Smooth muscle cell (in vitro differentiated cells): ENCODE measurements around the gene L1CAM. TPM values are rescaled to one million over a fixed set of nuclear protein-coding genes. Genes with fewer than 3 reads are reported as not detected.

Experiments
- DNase-seq: peaks from one replicate; lab custom pipeline; 2025; ENCODE audit not compliant: unreplicated experiment; lab: John Stamatoyannopoulos, UW
- H2AFZ ChIP-seq: fragments of 200-600 bp; sonication (generic); 2 replicates; pipeline ENCODE4 v1.6.0; 2016; ENCODE audit warnings: antibody characterized with exemption, low read depth, mild to moderate bottlenecking
- H3F3A ChIP-seq: fragments of 200-600 bp; sonication (generic); 2 replicates; pipeline ENCODE4 v1.6.0; 2017; ENCODE audit warnings: antibody characterized with exemption, low read depth
- H3K27ac ChIP-seq: fragments of 200-600 bp; sonication (generic); 2 replicates; pipeline ENCODE4 v1.5.1; 2016; ENCODE audit warnings: low read depth, mild to moderate bottlenecking
- H3K27me3 ChIP-seq: fragments of 200-600 bp; sonication (generic); 2 replicates; pipeline ENCODE4 v1.6.1; 2016; ENCODE audit warnings: low read depth, mild to moderate bottlenecking
- H3K36me3 ChIP-seq: fragments of 200-600 bp; sonication (generic); 2 replicates; pipeline ENCODE4 v1.5.1; 2016; ENCODE audit warnings: low read depth
- H3K4me1 ChIP-seq: fragments of 200-600 bp; sonication (generic); 2 replicates; pipeline ENCODE4 v1.5.1; 2016; ENCODE audit warnings: low read depth
- H3K4me2 ChIP-seq: fragments of 200-600 bp; sonication (generic); 2 replicates; pipeline ENCODE4 v1.6.0; 2016; ENCODE audit warnings: mild to moderate bottlenecking
- H3K4me3 ChIP-seq: fragments of 200-600 bp; sonication (generic); 2 replicates; pipeline ENCODE4 v1.5.1; 2016; ENCODE audit warnings: mild to moderate bottlenecking
- H3K79me2 ChIP-seq: fragments of 200-600 bp; sonication (generic); 2 replicates; pipeline ENCODE4 v1.6.0; 2016; ENCODE audit warnings: low read depth, mild to moderate bottlenecking
- H3K9ac ChIP-seq: fragments of 200-600 bp; sonication (generic); 2 replicates; pipeline ENCODE4 v1.6.0; 2016; ENCODE audit warnings: low read depth
- H3K9me3 ChIP-seq: fragments of 200-600 bp; sonication (generic); replicated peaks from 2 replicates; pipeline ENCODE4 v1.5.1; 2016; ENCODE audit warnings: low read depth
- H4K20me1 ChIP-seq: fragments of 200-600 bp; sonication (generic); 2 replicates; pipeline ENCODE4 v1.6.0; 2016; ENCODE audit warnings: low read depth
- WGBS: methylation state at CpG from one replicate; pipeline ENCODE4 v1.1.7; 2016; ENCODE audit warnings: low lambda C conversion rate; 5-methylcytosine and 5-hydroxymethylcytosine counted together
- polyA plus RNA-seq: library from polyadenylated mRNA; unstranded; fragments of >200 nt; fragmentation: Nextera tagmentation; extraction: Ambion mirVana; gene quantifications from 2 replicates; pipeline ENCODE4 v1.2.1, GENCODE V29; 2016
- total RNA-seq: library from RNA; depleted of rRNA; stranded (reverse); fragments of >200 nt; gene quantifications from 2 replicates; pipeline ENCODE4 v1.2.3, GENCODE V29; 2014
- TF ChIP-seq, protein P1 (sequence below): fragments of 200-600 bp; sonication (generic); IDR thresholded peaks from 2 replicates; pipeline ENCODE4 v1.5.1; 2017; ENCODE audit warnings: borderline replicate concordance, mild to moderate bottlenecking, antibody characterized with exemption; ENCODE audit not compliant: insufficient read depth, poor library complexity, severe bottlenecking

The L1CAM gene
- total and polyA plus RNA-seq, 2 experiments from 2014 or later, result 27.2 to 68.7 TPM

DNA sequence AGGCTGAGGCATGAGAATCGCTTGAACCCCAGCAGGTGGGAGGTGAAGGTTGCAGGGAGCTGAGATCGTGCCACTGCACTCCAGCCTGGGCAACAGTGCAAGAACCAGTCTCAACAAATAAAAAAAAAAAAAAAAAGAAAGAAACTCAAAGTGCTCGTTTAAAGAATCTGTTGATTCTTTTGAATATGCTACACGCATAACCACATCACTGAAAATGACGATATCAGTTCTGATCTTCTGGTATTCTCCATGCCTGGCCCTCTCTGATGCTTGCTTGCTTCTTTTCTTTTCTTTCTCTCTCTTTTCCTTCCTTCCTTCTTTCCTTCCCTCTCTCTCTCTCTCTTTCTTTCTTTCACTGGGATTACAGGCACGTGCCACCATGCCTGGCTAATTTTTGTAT, 25.8 kb upstream of the L1CAM start:
- Histone ChIP-seq H3K9ac (no peak overlapping the region), H3K4me1 (no peaks in the 10 kb centered on the region), H3K79me2 (no peaks in the 10 kb centered on the region), H3K4me3 (no peak overlapping the region), H3K27me3 (no peaks in the 10 kb centered on the region), H3F3A (no peaks in the 10 kb centered on the region), H3K9me3 (no peaks in the 10 kb centered on the region), H3K27ac (no peak overlapping the region), H4K20me1 (no peaks in the 10 kb centered on the region), H2AFZ (no peak overlapping the region), H3K36me3 (no peaks in the 10 kb centered on the region), H3K4me2 (no peak overlapping the region)
- TF ChIP-seq, protein P1, sequence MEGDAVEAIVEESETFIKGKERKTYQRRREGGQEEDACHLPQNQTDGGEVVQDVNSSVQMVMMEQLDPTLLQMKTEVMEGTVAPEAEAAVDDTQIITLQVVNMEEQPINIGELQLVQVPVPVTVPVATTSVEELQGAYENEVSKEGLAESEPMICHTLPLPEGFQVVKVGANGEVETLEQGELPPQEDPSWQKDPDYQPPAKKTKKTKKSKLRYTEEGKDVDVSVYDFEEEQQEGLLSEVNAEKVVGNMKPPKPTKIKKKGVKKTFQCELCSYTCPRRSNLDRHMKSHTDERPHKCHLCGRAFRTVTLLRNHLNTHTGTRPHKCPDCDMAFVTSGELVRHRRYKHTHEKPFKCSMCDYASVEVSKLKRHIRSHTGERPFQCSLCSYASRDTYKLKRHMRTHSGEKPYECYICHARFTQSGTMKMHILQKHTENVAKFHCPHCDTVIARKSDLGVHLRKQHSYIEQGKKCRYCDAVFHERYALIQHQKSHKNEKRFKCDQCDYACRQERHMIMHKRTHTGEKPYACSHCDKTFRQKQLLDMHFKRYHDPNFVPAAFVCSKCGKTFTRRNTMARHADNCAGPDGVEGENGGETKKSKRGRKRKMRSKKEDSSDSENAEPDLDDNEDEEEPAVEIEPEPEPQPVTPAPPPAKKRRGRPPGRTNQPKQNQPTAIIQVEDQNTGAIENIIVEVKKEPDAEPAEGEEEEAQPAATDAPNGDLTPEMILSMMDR, result no peak
- 77% methylated on average over 6 of the region's 6 CpGs for WGBS
- no peak for DNase-seq

DNA sequence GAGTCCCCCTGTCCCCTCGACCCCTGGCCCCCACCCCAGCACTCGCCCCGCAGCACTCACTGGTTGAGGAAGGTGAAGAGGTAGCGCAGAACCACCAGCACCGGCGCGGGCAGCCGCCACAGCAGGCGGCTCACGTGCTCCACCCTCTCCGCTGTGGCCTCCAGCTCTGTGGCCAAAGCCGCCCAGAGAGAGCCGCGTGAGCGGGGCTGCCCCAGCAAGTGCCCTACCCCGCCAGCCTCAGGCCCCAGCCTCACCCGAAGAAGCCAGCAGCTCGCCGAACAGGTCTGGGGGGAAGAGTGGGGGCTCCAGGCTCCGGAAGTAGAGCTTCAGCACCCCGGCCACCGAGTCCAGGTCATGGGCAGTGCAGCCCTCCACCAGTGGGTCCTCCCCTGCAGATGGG, 24.5 kb upstream of the L1CAM start:
- TF ChIP-seq, protein P1, result no peak
- H3K36me3 ChIP-seq, result no peaks in the 10 kb centered on the region
- H4K20me1 ChIP-seq, result no peaks in the 10 kb centered on the region
- no peak overlapping the region for H3K4me2 ChIP-seq
- no peak overlapping the region for H3K4me3 ChIP-seq
- no peak overlapping the region for H3K27ac ChIP-seq
- H3K9me3 ChIP-seq, result no peaks in the 10 kb centered on the region
- H3K79me2 ChIP-seq, result no peaks in the 10 kb centered on the region
- no peaks in the 10 kb centered on the region for H3K27me3 ChIP-seq
- no peak overlapping the region for H3K9ac ChIP-seq
- no peaks in the 10 kb centered on the region for H3F3A ChIP-seq
- WGBS, result 90% methylated on average over 18 of the region's 22 CpGs
- no peaks in the 10 kb centered on the region for H3K4me1 ChIP-seq
- DNase-seq, result no peak
- H2AFZ ChIP-seq, result no peak overlapping the region

DNA sequence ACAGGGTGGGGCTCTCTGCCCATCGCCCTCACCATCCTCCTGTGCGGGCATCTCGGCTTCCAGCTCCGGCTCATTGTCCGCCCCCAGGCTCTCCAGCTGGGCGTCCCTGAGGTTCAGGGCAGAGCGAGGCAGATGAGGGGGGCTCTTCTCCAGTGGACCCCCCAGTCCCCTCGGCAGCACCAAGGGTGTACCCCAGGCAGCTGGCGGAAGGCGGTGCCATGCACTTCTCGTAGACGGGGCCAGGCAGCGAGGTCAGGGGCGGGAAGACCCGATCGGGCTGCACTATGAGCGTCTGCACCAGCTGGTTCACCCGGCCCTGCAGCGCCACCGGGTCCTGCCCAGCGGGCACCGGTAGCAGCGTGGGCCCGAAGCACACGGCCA, 24.0 kb upstream of the L1CAM start:
- Histone ChIP-seq H3K9me3 (no peaks in the 10 kb centered on the region), H4K20me1 (no peaks in the 10 kb centered on the region)
- WGBS, result 91% methylated on average over 24 of the region's 25 CpGs

More for the DNA sequence above, 24.0 kb upstream of the L1CAM start:
- Histone ChIP-seq H2AFZ (no peak overlapping the region), H3F3A (no peaks in the 10 kb centered on the region), H3K4me1 (no peaks in the 10 kb centered on the region), H3K79me2 (no peaks in the 10 kb centered on the region), H3K9ac (no peak overlapping the region), H3K4me2 (no peak overlapping the region), H3K36me3 (no peaks in the 10 kb centered on the region), H3K4me3 (no peak overlapping the region), H3K27me3 (no peaks in the 10 kb centered on the region), H3K27ac (no peak overlapping the region)
- DNase-seq, result no peak
- TF ChIP-seq, protein P1, result no peak
